IPS-18a (cell line): Measurements from ENCODE around the gene KLHDC7B.
A peak's percentile ranks its signal among the peaks of the same experiment; 100 is the strongest.

Source experiments
- H3K27ac ChIP-seq: one replicate; pipeline ENCODE4 v1.5.1; 2013; ENCODE audit warnings: low read length
- H3K27me3 ChIP-seq: one replicate; pipeline ENCODE4 v1.6.1; 2013; ENCODE audit warnings: mild to moderate bottlenecking, low read length; ENCODE audit not compliant: control insufficient read depth, insufficient read depth
- H3K36me3 ChIP-seq: one replicate; pipeline ENCODE4 v1.6.1; 2013; ENCODE audit warnings: low read depth, low read length; ENCODE audit not compliant: control insufficient read depth
- H3K4me1 ChIP-seq: one replicate; pipeline ENCODE4 v1.6.1; 2013; ENCODE audit warnings: low read depth, low read length; ENCODE audit not compliant: control insufficient read depth
- H3K4me3 ChIP-seq: one replicate; pipeline ENCODE4 v1.5.1; 2013; ENCODE audit warnings: low read length
- H3K9ac ChIP-seq: one replicate; pipeline ENCODE4 v1.6.1; 2013; ENCODE audit warnings: mild to moderate bottlenecking, low read length, moderate library complexity
- H3K9me3 ChIP-seq: one replicate; pipeline ENCODE4 v1.6.1; 2013; ENCODE audit warnings: low read depth, low read length; ENCODE audit not compliant: control insufficient read depth

KLHDC7B gene

GRCh38 chr22:50581031-50581949, 35.6 kb downstream of the KLHDC7B start:
- H3K36me3 ChIP-seq = peaks cover 7% of the 10 kb centered on the region
- H3K4me3 ChIP-seq = peak overlapping the region; percentile 92
- H3K9ac ChIP-seq = peak overlapping the region; percentile 77
- H3K9me3 ChIP-seq = no peaks in the 10 kb centered on the region
- H3K27me3 ChIP-seq = no peaks in the 10 kb centered on the region
- peaks cover 5% of the 10 kb centered on the region for H3K4me1 ChIP-seq
- H3K27ac ChIP-seq = no peak overlapping the region

GRCh38 chr22:50581950-50582492, 36.3 kb downstream of the KLHDC7B start:
- H3K4me3 ChIP-seq = peak overlapping the region; percentile 92

GRCh38 chr22:50582493-50583293, 37.0 kb downstream of the KLHDC7B start, which contains the start of gene CHKB:
Gene CHKB (minus strand): TSS chr22:50582849. CDS start chr22:50582781, 68 bp downstream.
- H3K4me3 ChIP-seq = peak within 1 kb of the TSS; percentile 92
- no peaks in the 10 kb centered on the region for H3K9me3 ChIP-seq
- H3K9ac ChIP-seq = peak within 1 kb of the TSS; percentile 77
- H3K27me3 ChIP-seq = no peaks in the 10 kb centered on the region
- H3K27ac ChIP-seq = peak within 1 kb of the TSS; percentile 88
- H3K36me3 ChIP-seq = peaks cover 7% of the 10 kb centered on the region
- H3K4me1 ChIP-seq = peaks cover 5% of the 10 kb centered on the region

More at GRCh38 chr22:50581950-50582492, 36.3 kb downstream of the KLHDC7B start:
- Histone ChIP-seq H3K27me3 (no peaks in the 10 kb centered on the region), H3K9ac (peak overlapping the region; percentile 77), H3K27ac (no peak overlapping the region), H3K9me3 (no peaks in the 10 kb centered on the region), H3K4me1 (peaks cover 5% of the 10 kb centered on the region), H3K36me3 (peaks cover 7% of the 10 kb centered on the region)

- H3K4me1 ChIP-seq = peaks cover 5% of the 10 kb centered on the region
- peak overlapping the region; percentile 77 for H3K9ac ChIP-seq
- no peak overlapping the region for H3K27ac ChIP-seq
- H3K27me3 ChIP-seq = no peaks in the 10 kb centered on the region
- no peaks in the 10 kb centered on the region for H3K9me3 ChIP-seq
- H3K36me3 ChIP-seq = peaks cover 7% of the 10 kb centered on the region
- peak overlapping the region; percentile 92 for H3K4me3 ChIP-seq
Measured at GRCh38 chr22:50583294-50583861, 37.7 kb downstream of the KLHDC7B start.

GRCh38 chr22:50584106-50585096, 38.7 kb downstream of the KLHDC7B start:
- H3K4me3 ChIP-seq = peak overlapping the region; percentile 92
- no peak overlapping the region for H3K27ac ChIP-seq
- H3K36me3 ChIP-seq = peaks cover 4% of the 10 kb centered on the region
- no peaks in the 10 kb centered on the region for H3K27me3 ChIP-seq
- H3K9me3 ChIP-seq = no peaks in the 10 kb centered on the region
- no peak overlapping the region for H3K9ac ChIP-seq
- H3K4me1 ChIP-seq = peaks cover 5% of the 10 kb centered on the region

GRCh38 chr22:50585238-50585637, 39.5 kb downstream of the KLHDC7B start:
- H3K9ac ChIP-seq = no peak overlapping the region
- no peaks in the 10 kb centered on the region for H3K27me3 ChIP-seq
- no peaks in the 10 kb centered on the region for H3K36me3 ChIP-seq
- no peaks in the 10 kb centered on the region for H3K9me3 ChIP-seq
- no peak overlapping the region for H3K27ac ChIP-seq
- H3K4me1 ChIP-seq = peaks cover 5% of the 10 kb centered on the region
- H3K4me3 ChIP-seq = no peak overlapping the region

GRCh38 chr22:50585781-50586180, 40.1 kb downstream of the KLHDC7B start:
- Histone ChIP-seq H3K36me3 (no peaks in the 10 kb centered on the region), H3K9me3 (no peaks in the 10 kb centered on the region), H3K4me3 (no peak overlapping the region), H3K4me1 (peaks cover 5% of the 10 kb centered on the region), H3K27me3 (no peaks in the 10 kb centered on the region), H3K27ac (no peak overlapping the region), H3K9ac (no peak overlapping the region)

GRCh38 chr22:50586416-50586815, 40.7 kb downstream of the KLHDC7B start:
- Histone ChIP-seq H3K4me3 (no peak overlapping the region), H3K9ac (no peak overlapping the region), H3K27ac (no peak overlapping the region), H3K9me3 (no peaks in the 10 kb centered on the region), H3K27me3 (no peaks in the 10 kb centered on the region), H3K36me3 (no peaks in the 10 kb centered on the region), H3K4me1 (peaks cover 5% of the 10 kb centered on the region)

- Histone ChIP-seq H3K4me1 (peaks cover 5% of the 10 kb centered on the region), H3K9me3 (no peaks in the 10 kb centered on the region), H3K27me3 (no peaks in the 10 kb centered on the region), H3K27ac (no peak overlapping the region), H3K4me3 (no peak overlapping the region), H3K9ac (no peak overlapping the region), H3K36me3 (no peaks in the 10 kb centered on the region)
Measured at GRCh38 chr22:50587407-50587806, 41.7 kb downstream of the KLHDC7B start.

- no peaks in the 10 kb centered on the region for H3K36me3 ChIP-seq
- no peaks in the 10 kb centered on the region for H3K9me3 ChIP-seq
- no peaks in the 10 kb centered on the region for H3K4me1 ChIP-seq
- no peak overlapping the region for H3K9ac ChIP-seq
- no peak overlapping the region for H3K4me3 ChIP-seq
- H3K27me3 ChIP-seq = peaks cover 20% of the 10 kb centered on the region
- H3K27ac ChIP-seq = no peak overlapping the region
Measured at GRCh38 chr22:50595189-50595588, 49.5 kb downstream of the KLHDC7B start.
